Karpas-422 (cell line): ENCODE results near the gene GTF2H4. TPM values are rescaled to one million over a fixed set of nuclear protein-coding genes. Genes with fewer than 3 reads are reported as not detected.
A peak's percentile ranks its signal among the peaks of the same experiment; 100 is the strongest.

Experiments
- DNase-seq: peaks from one replicate; pipeline ENCODE4 v3.0.0-alpha.2; 2015
- H2AFZ ChIP-seq: fragments of 200-600 bp; sonication (generic); 2 replicates; pipeline ENCODE4 v1.6.1; 2014; ENCODE audit warnings: antibody characterized with exemption, low read length, mixed read lengths
- H3K27ac ChIP-seq: fragments of 200-600 bp; sonication (generic); 2 replicates; pipeline ENCODE4 v1.5.1; 2014; ENCODE audit warnings: mild to moderate bottlenecking, low read length, moderate library complexity
- H3K27me3 ChIP-seq: fragments of 200-600 bp; sonication (generic); 2 replicates; pipeline ENCODE4 v1.6.1; 2014; ENCODE audit warnings: low read length, mixed read lengths
- H3K36me3 ChIP-seq: fragments of 200-600 bp; sonication (generic); 2 replicates; pipeline ENCODE4 v1.6.1; 2014; ENCODE audit warnings: low read length, mixed read lengths; ENCODE audit not compliant: insufficient read depth
- H3K4me1 ChIP-seq: fragments of 200-600 bp; sonication (generic); 2 replicates; pipeline ENCODE4 v1.6.1; 2014; ENCODE audit warnings: mild to moderate bottlenecking, low read length, mixed read lengths
- H3K4me2 ChIP-seq: fragments of 200-600 bp; sonication (generic); 2 replicates; pipeline ENCODE4 v1.6.1; 2014; ENCODE audit warnings: low read length, low read depth, mild to moderate bottlenecking; ENCODE audit not compliant: poor library complexity, severe bottlenecking
- H3K4me3 ChIP-seq: fragments of 200-600 bp; sonication (generic); 2 replicates; pipeline ENCODE4 v1.5.1; 2014; ENCODE audit warnings: mild to moderate bottlenecking, antibody characterized with exemption, low read length, mixed read lengths
- H3K79me2 ChIP-seq: fragments of 200-600 bp; sonication (generic); 2 replicates; pipeline ENCODE4 v1.6.1; 2014; ENCODE audit warnings: mild to moderate bottlenecking, low read length, mixed read lengths
- H3K9ac ChIP-seq: fragments of 200-600 bp; sonication (generic); 2 replicates; pipeline ENCODE4 v1.6.0; 2014; ENCODE audit warnings: low read length
- H3K9me2 ChIP-seq: fragments of 200-600 bp; sonication (generic), shearing (Covaris generic); replicated peaks from 2 replicates; pipeline ENCODE4 v1.6.0; 2014; ENCODE audit warnings: mild to moderate bottlenecking, low read length, moderate library complexity; ENCODE audit not compliant: insufficient read depth
- H3K9me3 ChIP-seq: fragments of 300-700, 200-600 bp; sonication (generic); 2 replicates; pipeline ENCODE4 v1.6.1; 2014; ENCODE audit warnings: low read length, mixed read lengths
- H4K20me1 ChIP-seq: fragments of 200-600 bp; sonication (generic); 2 replicates; pipeline ENCODE4 v1.6.1; 2014; ENCODE audit warnings: mild to moderate bottlenecking, antibody characterized with exemption, low read length, low read depth; ENCODE audit not compliant: insufficient read depth
- total RNA-seq: library from RNA; depleted of rRNA; stranded (reverse); fragments of >200 nt; shearing (Covaris generic); gene quantifications from 2 replicates; pipeline ENCODE4 v1.2.3, GENCODE V29; 2014; ENCODE audit warnings: low replicate concordance

GTF2H4 gene
- total RNA-seq, 1 experiment from 2014 or later: 23.4 TPM

DNA sequence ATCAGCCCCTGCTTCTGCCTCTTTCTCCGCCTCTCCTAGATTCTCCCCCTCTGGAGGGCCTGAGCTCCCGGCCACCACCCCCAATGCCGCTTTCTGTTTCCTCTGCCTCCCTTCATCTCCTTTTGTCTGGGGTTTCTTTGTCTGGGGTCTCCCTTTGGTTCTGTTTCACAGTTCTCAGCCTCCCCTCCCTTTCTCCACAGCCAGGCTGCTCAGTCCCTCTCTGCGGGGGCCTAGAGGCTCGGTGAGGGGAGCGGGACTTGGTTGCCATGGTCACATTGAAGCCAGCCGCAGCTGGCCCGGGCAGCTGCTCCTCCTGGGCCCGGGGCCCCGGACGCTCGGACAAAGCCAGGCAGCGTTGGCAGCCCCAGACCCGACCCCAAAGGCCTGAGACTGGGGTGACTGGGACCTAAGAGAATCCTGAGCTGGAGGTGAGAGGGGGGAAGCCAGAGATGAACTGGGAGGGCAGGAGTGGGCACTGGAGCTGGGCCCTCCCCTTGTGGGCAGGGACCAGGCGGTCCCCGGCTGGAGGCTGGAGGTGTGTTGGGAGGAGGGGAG lies 27.2 kb upstream of the GTF2H4 start:
- Histone ChIP-seq H3K4me3 (no peak overlapping the region), H3K4me2 (no peak overlapping the region), H3K9me2 (no peaks in the 10 kb centered on the region), H3K36me3 (no peaks in the 10 kb centered on the region), H3K9ac (no peak overlapping the region), H2AFZ (no peak overlapping the region), H3K27ac (no peak overlapping the region), H3K4me1 (peaks cover 30% of the 10 kb centered on the region), H3K79me2 (no peaks in the 10 kb centered on the region), H4K20me1 (no peaks in the 10 kb centered on the region), H3K27me3 (no peaks in the 10 kb centered on the region), H3K9me3 (no peaks in the 10 kb centered on the region)
- DNase-seq: no peak

DNA sequence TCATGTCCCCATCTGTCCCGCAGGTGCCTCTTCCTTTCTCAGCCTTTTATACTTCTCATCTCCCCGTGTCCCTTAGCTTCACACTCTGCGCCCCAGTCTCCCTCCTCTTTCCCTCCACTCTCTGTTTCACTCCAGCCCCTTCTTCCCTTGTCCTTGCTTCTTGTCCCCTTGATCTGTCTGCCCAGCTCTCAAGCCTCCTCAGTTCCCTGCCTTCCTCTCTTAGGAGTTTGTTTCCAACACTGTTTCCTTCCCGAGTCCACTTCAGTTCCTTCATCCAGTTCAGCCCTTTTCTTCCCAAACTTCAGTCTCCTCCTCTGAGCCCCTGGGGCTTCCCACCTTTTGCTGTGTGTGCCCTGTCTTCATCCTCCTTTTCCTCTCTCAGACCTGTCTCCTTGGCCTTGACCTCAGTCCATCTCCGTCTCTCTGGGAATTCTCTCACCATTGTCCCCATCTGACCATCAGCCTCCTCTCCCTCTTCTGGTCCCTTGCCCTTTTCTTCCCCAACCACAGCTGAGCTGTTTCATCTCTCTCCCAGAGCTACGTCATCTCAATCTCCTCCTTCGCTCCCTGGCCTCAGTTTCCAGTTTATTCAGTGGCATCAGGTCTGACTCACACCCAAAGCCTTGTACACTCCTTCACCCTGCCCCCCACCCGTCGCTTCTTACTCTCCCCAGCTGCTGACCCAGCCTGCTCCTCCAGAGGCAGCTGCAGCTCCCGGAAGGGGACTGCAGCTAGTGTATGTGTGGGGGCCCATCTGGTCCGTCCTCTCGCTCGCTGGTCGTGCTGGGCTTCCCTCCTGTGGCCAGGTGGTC lies 26.4 kb upstream of the GTF2H4 start:
- no peak overlapping the region for H3K9ac ChIP-seq

DNA sequence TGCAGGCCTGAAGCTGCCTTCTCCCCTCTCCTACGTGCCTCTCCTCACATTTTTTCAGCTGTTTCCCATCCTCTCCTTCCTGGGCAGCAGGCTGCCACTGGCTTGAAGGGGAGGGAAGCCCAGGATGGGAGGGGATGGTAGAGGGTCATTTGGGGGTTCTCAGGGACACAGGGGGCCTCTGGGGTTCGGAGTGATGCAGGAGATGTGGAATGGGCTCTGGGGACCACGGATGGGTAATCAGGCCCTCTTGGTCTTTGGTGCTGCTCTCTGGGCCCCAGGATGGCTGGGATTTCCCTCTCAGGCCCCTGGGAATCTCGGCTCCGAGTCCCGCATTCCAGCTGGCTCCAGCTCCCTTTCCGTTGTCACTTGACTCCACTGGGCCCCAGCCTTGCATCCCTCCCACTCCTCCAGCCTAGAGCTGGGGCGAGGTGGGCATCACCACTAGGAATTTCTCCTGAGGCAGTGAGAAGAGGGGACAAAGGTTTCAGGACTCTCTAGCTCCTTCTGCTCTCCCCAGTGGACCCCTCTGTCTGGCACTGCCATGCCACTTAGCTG lies 25.7 kb upstream of the GTF2H4 start:
- no peak overlapping the region for H3K9ac ChIP-seq
- H3K27ac ChIP-seq: no peak overlapping the region
- no peak overlapping the region for H3K4me3 ChIP-seq
- H3K36me3 ChIP-seq: no peaks in the 10 kb centered on the region
- no peaks in the 10 kb centered on the region for H3K9me3 ChIP-seq
- H3K79me2 ChIP-seq: no peaks in the 10 kb centered on the region
- no peak overlapping the region for H2AFZ ChIP-seq
- H4K20me1 ChIP-seq: no peaks in the 10 kb centered on the region
- DNase-seq: no peak
- H3K27me3 ChIP-seq: no peaks in the 10 kb centered on the region
- no peaks in the 10 kb centered on the region for H3K9me2 ChIP-seq
- no peak overlapping the region for H3K4me2 ChIP-seq
- H3K4me1 ChIP-seq: peaks cover 26% of the 10 kb centered on the region

More for the DNA sequence above, 26.4 kb upstream of the GTF2H4 start:
- peaks cover 28% of the 10 kb centered on the region for H3K4me1 ChIP-seq
- H3K36me3 ChIP-seq: no peaks in the 10 kb centered on the region
- H3K4me3 ChIP-seq: no peak overlapping the region
- DNase-seq: no peak
- H4K20me1 ChIP-seq: no peaks in the 10 kb centered on the region
- no peaks in the 10 kb centered on the region for H3K9me3 ChIP-seq
- H3K9me2 ChIP-seq: no peaks in the 10 kb centered on the region
- no peak overlapping the region for H3K27ac ChIP-seq
- H3K79me2 ChIP-seq: no peaks in the 10 kb centered on the region
- H2AFZ ChIP-seq: no peak overlapping the region
- no peaks in the 10 kb centered on the region for H3K27me3 ChIP-seq
- no peak overlapping the region for H3K4me2 ChIP-seq

DNA sequence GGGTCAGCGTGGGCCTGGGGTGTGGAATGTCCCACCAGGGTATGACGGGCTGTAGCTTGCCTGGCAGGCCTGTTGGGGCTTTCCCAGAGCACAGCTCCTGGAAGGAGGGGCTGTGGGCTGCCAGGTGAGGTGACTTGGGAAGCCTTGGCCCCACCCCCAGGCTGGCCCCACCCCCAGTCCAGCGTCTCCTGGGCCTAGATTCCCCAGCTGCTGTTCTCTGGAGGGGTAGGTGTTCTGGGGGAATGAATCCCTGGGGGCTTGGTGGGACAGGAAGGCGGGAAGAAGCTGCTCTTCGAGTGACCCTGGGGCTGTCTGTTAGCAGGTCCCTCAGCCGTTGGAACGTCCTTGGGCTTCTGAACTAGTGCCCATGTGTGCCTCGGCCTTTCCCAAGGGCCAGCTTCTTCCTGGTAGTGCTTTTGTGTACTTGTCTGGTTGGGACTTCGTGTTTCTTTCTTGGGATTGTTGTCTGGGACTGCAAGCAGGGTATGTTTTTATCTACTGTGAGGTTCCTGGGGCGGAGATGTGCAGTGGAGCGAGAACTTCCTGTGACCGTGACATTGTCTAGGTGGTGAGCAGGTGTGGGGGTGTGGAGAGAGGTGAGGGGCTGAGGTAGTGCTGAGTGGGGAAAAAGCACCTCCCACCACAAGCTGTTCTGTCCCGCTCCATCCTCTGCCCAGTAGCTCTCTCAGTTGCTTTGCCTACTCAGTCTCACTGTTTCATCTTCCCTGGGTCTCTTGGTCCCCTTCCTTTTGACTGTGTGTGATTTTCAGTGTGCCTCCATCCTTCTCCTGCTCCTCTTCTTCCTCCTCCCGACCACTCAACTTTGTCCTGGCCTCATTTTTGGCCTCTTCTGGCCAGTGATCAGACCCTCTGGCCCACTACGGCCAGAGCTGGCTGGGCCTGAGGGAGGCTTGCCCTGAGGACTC lies 25.0 kb upstream of the GTF2H4 start:
- Histone ChIP-seq H3K79me2 (no peaks in the 10 kb centered on the region), H3K9me3 (no peaks in the 10 kb centered on the region), H3K9me2 (no peaks in the 10 kb centered on the region), H3K4me3 (no peak overlapping the region), H3K36me3 (no peaks in the 10 kb centered on the region), H2AFZ (no peak overlapping the region), H3K27ac (no peak overlapping the region), H3K9ac (no peak overlapping the region), H3K4me2 (peak overlapping the region; percentile 61), H4K20me1 (no peaks in the 10 kb centered on the region), H3K27me3 (no peaks in the 10 kb centered on the region), H3K4me1 (peaks cover 22% of the 10 kb centered on the region)
- peak; percentile 48 for DNase-seq

DNA sequence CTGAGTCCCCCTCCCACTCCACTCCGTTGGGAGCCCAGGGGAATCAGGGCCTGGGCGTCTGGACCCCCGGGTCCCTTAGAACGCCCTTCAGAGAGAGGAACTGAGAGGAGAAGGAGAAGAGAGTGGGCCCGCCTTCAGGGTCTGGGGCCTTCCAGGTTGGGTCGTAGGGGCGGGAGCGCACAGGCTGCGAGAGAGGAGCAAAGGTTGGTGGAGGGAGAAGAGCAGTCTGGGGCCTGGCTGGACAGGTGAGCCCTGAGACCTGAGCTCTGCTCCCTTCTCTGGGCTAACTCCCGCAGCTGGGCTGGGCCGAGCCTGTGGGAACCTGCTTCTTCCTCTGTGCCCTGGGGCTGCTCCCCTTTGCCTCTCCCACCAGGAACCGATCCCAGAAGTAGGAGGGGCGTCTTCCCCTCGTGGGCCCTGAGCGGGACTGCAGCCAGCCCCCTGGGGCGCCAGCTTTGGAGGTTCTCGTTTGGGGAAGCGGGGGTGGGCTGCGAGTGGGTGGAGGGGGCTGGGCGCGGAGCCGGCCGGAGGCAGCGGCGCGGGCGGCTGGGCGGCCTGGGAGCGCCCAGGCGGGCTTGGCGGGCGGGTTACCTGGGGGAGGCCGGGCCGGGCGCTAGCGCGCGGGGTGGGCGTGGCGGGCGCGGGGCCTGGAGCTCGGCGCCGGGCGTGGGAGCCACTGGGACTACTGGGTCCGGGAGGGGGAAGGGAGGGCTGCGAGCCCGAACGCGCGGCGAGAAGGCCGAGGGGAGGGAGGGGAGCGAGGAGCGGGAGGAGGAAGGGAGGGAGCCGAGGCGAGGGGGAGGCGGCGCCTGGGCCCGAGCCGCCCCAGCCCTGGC lies 24.1 kb upstream of the GTF2H4 start, which contains the start of gene DDR1:
Gene DDR1, plus strand, starts transcription at position 835 of the 836 bp plus-strand sequence. CDS start 4,211 bp downstream, outside the sequence.
- DNase-seq: peak; percentile 51
- H3K79me2 ChIP-seq: no peaks in the 10 kb centered on the region
- no peak within 1 kb of the TSS for H3K27ac ChIP-seq
- H3K27me3 ChIP-seq: no peaks in the 10 kb centered on the region
- H2AFZ ChIP-seq: no peak within 1 kb of the TSS
- H3K9ac ChIP-seq: peak within 1 kb of the TSS; percentile 41; the same call in 1 of the 2 replicates
- H3K9me2 ChIP-seq: no peaks in the 10 kb centered on the region
- H4K20me1 ChIP-seq: no peaks in the 10 kb centered on the region
- peaks cover 22% of the 10 kb centered on the region for H3K4me1 ChIP-seq
- H3K36me3 ChIP-seq: no peaks in the 10 kb centered on the region
- H3K4me2 ChIP-seq: peak within 1 kb of the TSS; percentile 61
- H3K9me3 ChIP-seq: no peaks in the 10 kb centered on the region
- peak within 1 kb of the TSS; percentile 49; the same call in 1 of the 2 replicates for H3K4me3 ChIP-seq

DNA sequence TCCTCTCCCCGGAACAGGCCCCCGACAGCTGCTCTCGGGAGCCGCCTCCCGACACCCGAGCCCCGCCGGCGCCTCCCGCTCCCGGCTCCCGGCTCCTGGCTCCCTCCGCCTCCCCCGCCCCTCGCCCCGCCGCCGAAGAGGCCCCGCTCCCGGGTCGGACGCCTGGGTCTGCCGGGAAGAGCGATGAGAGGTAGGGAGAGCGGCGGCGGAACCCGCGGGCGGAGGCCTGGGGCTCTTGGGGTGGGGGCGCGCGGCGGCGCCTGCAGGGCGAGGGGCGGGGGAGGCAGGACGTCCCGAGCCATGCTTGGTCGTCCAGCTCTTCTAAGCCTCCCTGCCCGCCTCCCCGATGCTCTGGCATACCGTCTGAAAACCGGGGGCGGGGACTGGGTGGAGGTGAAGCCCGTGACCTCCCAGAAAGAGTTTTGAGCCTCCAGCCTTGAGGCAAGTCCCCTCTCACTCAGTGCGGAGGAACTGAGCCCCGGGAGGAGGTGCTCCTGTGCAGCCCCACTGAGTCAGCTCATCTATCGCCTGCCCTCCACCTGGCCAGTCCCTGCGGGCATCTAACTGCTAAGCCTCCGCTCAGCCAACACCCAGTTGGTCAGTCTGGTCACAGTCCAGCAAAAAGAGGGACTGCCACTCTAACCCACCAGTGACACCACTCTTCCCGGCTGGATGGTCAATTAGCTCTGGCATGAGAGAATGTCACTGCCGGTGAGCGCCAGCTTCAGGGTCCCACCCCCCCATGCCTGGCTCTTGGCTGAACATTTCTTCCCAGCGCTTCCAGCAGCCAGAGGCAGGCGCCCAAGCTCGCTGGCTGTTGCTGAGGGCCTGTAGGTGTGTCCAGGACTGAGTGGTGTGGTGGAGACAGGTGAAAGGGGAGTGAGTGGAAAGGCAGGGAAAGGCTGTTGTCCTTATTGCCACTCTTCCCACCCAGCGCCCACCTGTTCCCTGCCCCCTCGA lies 23.2 kb upstream of the GTF2H4 start:
- H3K4me3 ChIP-seq: peak overlapping the region; percentile 49; the same call in 1 of the 2 replicates
- H3K36me3 ChIP-seq: no peaks in the 10 kb centered on the region
- no peaks in the 10 kb centered on the region for H3K9me3 ChIP-seq
- no peaks in the 10 kb centered on the region for H3K79me2 ChIP-seq
- peaks cover 22% of the 10 kb centered on the region for H3K4me1 ChIP-seq
- H3K4me2 ChIP-seq: peak overlapping the region; percentile 61
- no peaks in the 10 kb centered on the region for H3K27me3 ChIP-seq
- no peaks in the 10 kb centered on the region for H3K9me2 ChIP-seq
- H3K27ac ChIP-seq: no peak overlapping the region
- peak overlapping the region; percentile 41; the same call in 1 of the 2 replicates for H3K9ac ChIP-seq
- H2AFZ ChIP-seq: no peak overlapping the region
- H4K20me1 ChIP-seq: no peaks in the 10 kb centered on the region
- DNase-seq: peak; percentile 48
